K562 (cell line): ENCODE data around the gene CAMK1D. TPM values are rescaled to one million over a fixed set of nuclear protein-coding genes. Genes with fewer than 3 reads are reported as not detected.
A peak's percentile ranks its signal among the peaks of the same experiment; 100 is the strongest.

Experiments
- ATAC-seq: fragments of 200-7000 bp; cut with Tn5 transposase; 3 replicates; pipeline ENCODE4 v1.9.1; 2020; ENCODE audit warnings: moderate library complexity
- BruUV-seq: library from RNA; stranded (reverse); fragments of 400-500 nt; replicated peaks from 2 replicates; lab custom pipeline; 2021; lab: Mats Ljungman, UMichigan
- CTCF ChIA-PET: fragments of 300-600 bp; formaldehyde crosslinking; extraction: SDS; loops from one replicate; lab custom pipeline; 2021; ENCODE audit warnings: low intra/inter-chr PET ratio; lab: Yijun Ruan, JAX
- POLR2A ChIA-PET: fragments of 300-600, 350-650 bp; sonication (Branson Sonifier 250); formaldehyde crosslinking; extraction: SDS; loops from one replicate; lab custom pipeline; 2021; ENCODE audit warnings: antibody characterized with exemption, inconsistent platforms; lab: Yijun Ruan, JAX
- DNase-seq, 4 experiments: peaks; one replicate each; pipeline versions ENCODE4 v3.0.0 to v3.0.0-alpha.2; 2011 to 2018; ENCODE audit warnings: low spot score in 3 of 4, mixed read lengths in 3 of 4; ENCODE audit errors: extremely low read depth in 1 of 4
- FAIRE-seq: peaks from 2 replicates; lab custom pipeline; 2011; peaks lifted over from hg19 to GRCh38; lab: Jason Lieb, UNC
- H2AFZ ChIP-seq: 2 replicates; pipeline ENCODE4 v1.6.0; 2011; ENCODE audit warnings: low read depth, low read length, control low read depth, inconsistent platforms
- H3K27ac ChIP-seq: fragments of 200-600 bp; 3 replicates; pipeline ENCODE4 v1.8.0; 2011; ENCODE audit warnings: low read depth, mild to moderate bottlenecking, control low read depth, inconsistent platforms, low read length, moderate library complexity, mixed read lengths; ENCODE audit errors: extremely low read depth
- H3K27me3 ChIP-seq, 2 experiments: fragments of 300-600 bp in 1 of 2; 2 replicates in 1 of 2; 3 replicates in 1 of 2; pipeline versions ENCODE4 v1.6.0 to v1.8.0; 2011; ENCODE audit warnings: inconsistent platforms in 2 of 2, low read length in 2 of 2, mild to moderate bottlenecking in 1 of 2, mixed read lengths in 1 of 2, moderate library complexity in 1 of 2; ENCODE audit not compliant: control insufficient read depth in 2 of 2, insufficient read depth in 2 of 2
- H3K36me3 ChIP-seq: fragments of 300-600 bp; 3 replicates; pipeline ENCODE4 v1.8.0; 2011; ENCODE audit warnings: mild to moderate bottlenecking, low read length, inconsistent platforms; ENCODE audit not compliant: control insufficient read depth, insufficient read depth
- H3K4me1 ChIP-seq, 2 experiments: fragments of 200-600 bp in 1 of 2; replicated peaks in 1 of 2; 2 replicates in 1 of 2; 3 replicates in 1 of 2; pipeline versions ENCODE4 v1.5.1 to v1.8.0; 2011; ENCODE audit warnings: inconsistent platforms in 2 of 2, low read length in 2 of 2, mild to moderate bottlenecking in 1 of 2, mixed read lengths in 1 of 2, moderate library complexity in 1 of 2; ENCODE audit not compliant: control insufficient read depth in 2 of 2, insufficient read depth in 2 of 2
- H3K4me2 ChIP-seq: 2 replicates; pipeline ENCODE4 v1.6.1; 2011; ENCODE audit warnings: low read length, control low read depth, inconsistent platforms, mixed read lengths; ENCODE audit not compliant: insufficient read depth
- H3K4me3 ChIP-seq: fragments of 200-600 bp; sonication (generic), shearing (Covaris generic); 2 replicates; pipeline ENCODE4 v1.5.1; 2016; ENCODE audit warnings: control low read depth, inconsistent platforms
- H3K79me2 ChIP-seq: fragments of 200-600 bp; 3 replicates; pipeline ENCODE4 v1.8.0; 2011; ENCODE audit warnings: low read length, inconsistent platforms; ENCODE audit not compliant: control insufficient read depth, insufficient read depth
- H3K9ac ChIP-seq, 2 experiments: 2 replicates each; pipeline versions ENCODE4 v1.6.0 to v1.6.1; 2011; ENCODE audit warnings: low read depth in 2 of 2, low read length in 2 of 2, control low read depth in 1 of 2, inconsistent platforms in 1 of 2, mild to moderate bottlenecking in 1 of 2, mixed read lengths in 1 of 2; ENCODE audit not compliant: insufficient read depth in 1 of 2
- H3K9me1 ChIP-seq: one replicate; pipeline ENCODE4 v1.6.0; 2011; ENCODE audit warnings: inconsistent platforms, mild to moderate bottlenecking, low read length, moderate library complexity; ENCODE audit not compliant: control insufficient read depth, insufficient read depth
- H3K9me3 ChIP-seq: replicated peaks from 2 replicates; pipeline ENCODE4 v1.5.1; 2011; ENCODE audit warnings: low read depth, low read length, inconsistent platforms; ENCODE audit not compliant: control insufficient read depth, insufficient read depth
- H4K20me1 ChIP-seq: replicated peaks from 2 replicates; pipeline ENCODE4 v1.6.1; 2011; ENCODE audit warnings: low read length, inconsistent platforms, mixed read lengths; ENCODE audit not compliant: control insufficient read depth, insufficient read depth
- CBFB ChIP-seq: sonication (generic); formaldehyde crosslinking; IDR thresholded peaks from 2 replicates; pipeline ENCODE4 v1.4.0; 2020; ENCODE audit warnings: mild to moderate bottlenecking, missing genetic modification reagents
- CHD1 ChIP-seq: fragments of 200-600 bp; sonication (generic); IDR thresholded peaks from one replicate; pipeline ENCODE4 v1.6.1; 2012; ENCODE audit warnings: mild to moderate bottlenecking, moderate library complexity, low read length, inconsistent platforms
- CREM ChIP-seq: IDR thresholded peaks from 2 replicates; pipeline ENCODE4 v1.6.1; 2014; ENCODE audit warnings: antibody characterized with exemption, low read depth
- ESRRB ChIP-seq: fragments of 250-450 bp; sonication (Bioruptor Pico); IDR thresholded peaks from 2 replicates; pipeline ENCODE4 v1.5.0; 2020; ENCODE audit warnings: mild to moderate bottlenecking, moderate library complexity, borderline replicate concordance
- HDAC3 ChIP-seq: fragments of 450-650 bp; IDR thresholded peaks from 2 replicates; pipeline ENCODE4 v1.6.1; 2018; ENCODE audit warnings: borderline replicate concordance, mild to moderate bottlenecking, moderate library complexity; ENCODE audit not compliant: partially characterized antibody
- L3MBTL2 ChIP-seq: fragments of 450-650 bp; IDR thresholded peaks from 2 replicates; pipeline ENCODE4 v1.6.1; 2016; ENCODE audit warnings: mild to moderate bottlenecking, moderate library complexity
- MCM5 ChIP-seq: fragments of 450-650 bp; IDR thresholded peaks from 2 replicates; pipeline ENCODE4 v1.6.1; 2016; ENCODE audit warnings: low read depth
- MEF2D ChIP-seq: conservative IDR thresholded peaks from 2 replicates; pipeline ENCODE4 v1.6.1; 2016; ENCODE audit warnings: low read depth, missing genetic modification characterization, missing compliant biosample characterization
- MXI1 ChIP-seq: IDR thresholded peaks from 2 replicates; pipeline ENCODE4 v1.6.1; 2011; ENCODE audit warnings: low read depth, mild to moderate bottlenecking, improper control_type of control experiment, low read length
- NONO ChIP-seq, 2 experiments: fragments of 200-400 bp in 1 of 2; fragments of 450-650 bp in 1 of 2; formaldehyde crosslinking in 1 of 2; IDR thresholded peaks; 2 replicates each; pipeline ENCODE4 v1.6.1; 2017; ENCODE audit warnings: low read depth in 2 of 2, mild to moderate bottlenecking in 2 of 2, moderate library complexity in 2 of 2, low read length in 1 of 2
- RFX7 ChIP-seq: fragments of 250-450 bp; sonication (Bioruptor Pico); IDR thresholded peaks from 2 replicates; pipeline ENCODE4 v1.5.1; 2021; ENCODE audit warnings: mild to moderate bottlenecking
- TAF7 ChIP-seq: fragments of 450-650 bp; IDR thresholded peaks from 2 replicates; pipeline ENCODE4 v1.6.1; 2016; ENCODE audit warnings: missing genetic modification characterization, missing compliant biosample characterization
- ZNF146 ChIP-seq: IDR thresholded peaks from one replicate; pipeline ENCODE4 v1.6.1; 2018; ENCODE audit warnings: missing compliant biosample characterization; ENCODE audit not compliant: unreplicated experiment
- ZNF184 ChIP-seq: sonication (generic); formaldehyde crosslinking; IDR thresholded peaks from 2 replicates; pipeline ENCODE4 v1.5.0; 2020; ENCODE audit warnings: missing genetic modification reagents
- ZNF408 ChIP-seq: fragments of 250-450 bp; sonication (Bioruptor Pico); IDR thresholded peaks from 2 replicates; pipeline ENCODE4 v1.4.0; 2020; ENCODE audit warnings: low read depth, mild to moderate bottlenecking, moderate library complexity
- ZNF586 ChIP-seq: fragments of 450-650 bp; formaldehyde crosslinking; conservative IDR thresholded peaks from 2 replicates; pipeline ENCODE4 v1.4.0; 2020; ENCODE audit warnings: mild to moderate bottlenecking, moderate library complexity
- WGBS: fragments of 100-300 bp; shearing (Covaris generic); methylation state at CpG from one replicate; pipeline ENCODE4 v1.1.6; 2016; ENCODE audit warnings: low coverage, mixed read lengths; ENCODE audit not compliant: insufficient coverage; ENCODE audit errors: missing lambda C conversion rate; 5-methylcytosine and 5-hydroxymethylcytosine counted together
- in situ Hi-C: fragments of 300-500 bp; cut with MboI; formaldehyde crosslinking; loops from 4 replicates; pipeline ENCODE4 v1.15.0; 2018; ENCODE audit warnings: inconsistent platforms, mixed read lengths
- intact Hi-C: fragments of 100-400 bp; cut with micrococcal nuclease; formaldehyde crosslinking; loops from 2 replicates; pipeline ENCODE4 v1.14.2; 2022
- polyA plus RNA-seq, 8 experiments: library from polyadenylated mRNA; depleted of rRNA in 4 of 8; stranded (reverse) in 5 of 8; unstranded in 3 of 8; fragments of >200 nt; fragmentation: Nextera tagmentation in 2 of 8; fragmentation: Illumina TruSeq in 1 of 8; extraction: Ambion mirVana in 2 of 8; extraction: Trizol in 1 of 8; gene quantifications; 2 replicates each; pipeline versions ENCODE4 v1.2.1 to v1.2.3, GENCODE V29; 2011 to 2014; ENCODE audit warnings: inconsistent platforms in 1 of 8, missing spikeins in 1 of 8
- total RNA-seq, 7 experiments: library from RNA; depleted of rRNA in 6 of 7; stranded (reverse); fragments of >200 nt in 6 of 7; fragmentation: Illumina TruSeq in 2 of 7; extraction: Trizol in 2 of 7; gene quantifications; 2 replicates each; pipeline versions ENCODE4 v1.2.1 to v1.2.3, GENCODE V29; 2011 to 2021; ENCODE audit warnings: low replicate concordance in 1 of 7
- TF ChIP-seq, protein P1 (sequence below): fragments of 250-450 bp; sonication (Bioruptor Pico); IDR thresholded peaks from 2 replicates; pipeline ENCODE4 v1.5.0; 2020; ENCODE audit warnings: mild to moderate bottlenecking
- TF ChIP-seq, protein P2 (sequence below): sonication (generic); formaldehyde crosslinking; IDR thresholded peaks from 2 replicates; pipeline ENCODE4 v1.9.0; 2022; ENCODE audit warnings: mild to moderate bottlenecking, missing genetic modification reagents
- TF ChIP-seq, protein P3 (sequence below): fragments of 450-650 bp; IDR thresholded peaks from 2 replicates; pipeline ENCODE4 v1.6.1; 2016; ENCODE audit warnings: missing biosample characterization, missing genetic modification characterization
- TF ChIP-seq, protein P4 (sequence below): sonication (generic); IDR thresholded peaks from 2 replicates; pipeline ENCODE4 v1.6.1; 2016

Gene CAMK1D
- total and polyA plus RNA-seq, 9 of the 15 experiments (the other 6 are each of a cell fraction or from before 2014, with no cell fraction given): 0.12 to 0.24 (median 0.20) TPM; not detected in 5

DNA sequence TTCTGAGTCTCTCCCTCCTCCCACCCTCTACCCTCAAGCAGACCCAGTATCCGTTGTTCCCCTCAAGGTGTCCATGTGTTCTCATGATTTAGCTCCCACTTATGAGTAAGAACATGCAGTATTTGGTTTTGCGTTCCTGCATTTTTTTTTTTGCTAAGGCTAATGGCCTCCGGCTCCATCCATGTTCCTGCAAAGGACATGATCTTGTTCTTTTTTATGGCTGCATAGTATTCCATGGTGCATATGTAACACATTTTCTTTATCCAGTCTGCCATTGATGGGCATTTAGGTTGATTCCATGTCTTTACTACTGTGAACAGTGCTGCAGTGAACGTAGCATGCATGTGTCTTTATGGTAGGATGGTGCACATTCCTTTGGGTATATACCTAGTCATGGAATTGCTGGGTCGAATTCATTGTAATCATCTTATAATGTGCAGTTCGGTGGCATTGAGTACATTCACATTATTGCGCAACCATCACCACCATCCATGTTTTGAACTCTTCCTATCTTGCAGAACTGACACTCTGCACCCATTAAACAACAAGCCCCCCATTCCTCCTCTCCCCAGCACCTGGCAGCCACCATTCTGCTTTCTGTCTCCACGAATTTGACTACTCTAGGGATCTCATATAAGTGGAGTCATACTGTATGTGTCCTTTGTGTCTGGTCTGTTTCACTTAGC lies 125.5 kb downstream of the CAMK1D start:
- CTCF ChIA-PET: no interaction called here
- H3K4me3 ChIP-seq: no peak overlapping the region
- TF ChIP-seq ZNF408 (CRISPR knock-in tag) (no peak), ZNF146 (peak; percentile 41), HDAC3 (no peak), ZNF586 (no peak), TAF7 (tag) (no peak), NONO (IDR thresholded peaks at IDR 0.05; ENCODE audit: low read depth in 2 of 2, low read length in 1 of 2) (no peak), CBFB (CRISPR knock-in tag) (no peak), CHD1 (no peak), RFX7 (no peak), MEF2D (tag) (no peak), MXI1 (no peak), CREM (no peak), L3MBTL2 (no peak), ZNF184 (no peak), MCM5 (no peak), ESRRB (CRISPR knock-in tag) (no peak)
- TF ChIP-seq, protein P1, sequence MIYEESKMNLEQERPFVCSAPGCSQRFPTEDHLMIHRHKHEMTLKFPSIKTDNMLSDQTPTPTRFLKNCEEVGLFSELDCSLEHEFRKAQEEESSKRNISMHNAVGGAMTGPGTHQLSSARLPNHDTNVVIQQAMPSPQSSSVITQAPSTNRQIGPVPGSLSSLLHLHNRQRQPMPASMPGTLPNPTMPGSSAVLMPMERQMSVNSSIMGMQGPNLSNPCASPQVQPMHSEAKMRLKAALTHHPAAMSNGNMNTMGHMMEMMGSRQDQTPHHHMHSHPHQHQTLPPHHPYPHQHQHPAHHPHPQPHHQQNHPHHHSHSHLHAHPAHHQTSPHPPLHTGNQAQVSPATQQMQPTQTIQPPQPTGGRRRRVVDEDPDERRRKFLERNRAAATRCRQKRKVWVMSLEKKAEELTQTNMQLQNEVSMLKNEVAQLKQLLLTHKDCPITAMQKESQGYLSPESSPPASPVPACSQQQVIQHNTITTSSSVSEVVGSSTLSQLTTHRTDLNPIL (CRISPR knock-in tag): no peak
- TF ChIP-seq, protein P2, sequence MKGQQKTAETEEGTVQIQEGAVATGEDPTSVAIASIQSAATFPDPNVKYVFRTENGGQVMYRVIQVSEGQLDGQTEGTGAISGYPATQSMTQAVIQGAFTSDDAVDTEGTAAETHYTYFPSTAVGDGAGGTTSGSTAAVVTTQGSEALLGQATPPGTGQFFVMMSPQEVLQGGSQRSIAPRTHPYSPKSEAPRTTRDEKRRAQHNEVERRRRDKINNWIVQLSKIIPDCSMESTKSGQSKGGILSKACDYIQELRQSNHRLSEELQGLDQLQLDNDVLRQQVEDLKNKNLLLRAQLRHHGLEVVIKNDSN (CRISPR knock-in tag): no peak
- TF ChIP-seq, protein P3, sequence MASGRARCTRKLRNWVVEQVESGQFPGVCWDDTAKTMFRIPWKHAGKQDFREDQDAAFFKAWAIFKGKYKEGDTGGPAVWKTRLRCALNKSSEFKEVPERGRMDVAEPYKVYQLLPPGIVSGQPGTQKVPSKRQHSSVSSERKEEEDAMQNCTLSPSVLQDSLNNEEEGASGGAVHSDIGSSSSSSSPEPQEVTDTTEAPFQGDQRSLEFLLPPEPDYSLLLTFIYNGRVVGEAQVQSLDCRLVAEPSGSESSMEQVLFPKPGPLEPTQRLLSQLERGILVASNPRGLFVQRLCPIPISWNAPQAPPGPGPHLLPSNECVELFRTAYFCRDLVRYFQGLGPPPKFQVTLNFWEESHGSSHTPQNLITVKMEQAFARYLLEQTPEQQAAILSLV (tag): peak; percentile 68; the same call in 1 of the 2 replicates
- TF ChIP-seq, protein P4, sequence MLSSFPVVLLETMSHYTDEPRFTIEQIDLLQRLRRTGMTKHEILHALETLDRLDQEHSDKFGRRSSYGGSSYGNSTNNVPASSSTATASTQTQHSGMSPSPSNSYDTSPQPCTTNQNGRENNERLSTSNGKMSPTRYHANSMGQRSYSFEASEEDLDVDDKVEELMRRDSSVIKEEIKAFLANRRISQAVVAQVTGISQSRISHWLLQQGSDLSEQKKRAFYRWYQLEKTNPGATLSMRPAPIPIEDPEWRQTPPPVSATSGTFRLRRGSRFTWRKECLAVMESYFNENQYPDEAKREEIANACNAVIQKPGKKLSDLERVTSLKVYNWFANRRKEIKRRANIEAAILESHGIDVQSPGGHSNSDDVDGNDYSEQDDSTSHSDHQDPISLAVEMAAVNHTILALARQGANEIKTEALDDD: no peak

More for the DNA sequence above, 125.5 kb downstream of the CAMK1D start:
- 13% methylated on average over 8 of the region's 8 CpGs for WGBS
- Histone ChIP-seq H2AFZ (no peak overlapping the region), H4K20me1 (no peaks in the 10 kb centered on the region), H3K9me1 (no peaks in the 10 kb centered on the region), H3K4me1 (no peaks in the 10 kb centered on the region), H3K36me3 (no peaks in the 10 kb centered on the region), H3K9ac (no peak overlapping the region), H3K9me3 (no peaks in the 10 kb centered on the region), H3K27me3 (peaks cover 11 to 64% of the 10 kb centered on the region in 2 experiments), H3K79me2 (no peaks in the 10 kb centered on the region), H3K4me2 (no peak overlapping the region), H3K27ac (no peak overlapping the region)
- DNase-seq (no peak), FAIRE-seq (no peak), ATAC-seq (no peak)
- BruUV-seq: no TSS peak
- POLR2A ChIA-PET: no interaction called here
- in situ Hi-C loops: no loop called here
- intact Hi-C loops: no loop called here
